HepG2 (cell line): ENCODE measurements around the gene ZNF683. TPM values are rescaled to one million over a fixed set of nuclear protein-coding genes. Genes with fewer than 3 reads are reported as not detected.

ENCODE experiments used
- ATF7 ChIP-seq, 2 experiments: fragments of 450-650 bp in 1 of 2; sonication (generic) in 1 of 2; formaldehyde crosslinking in 1 of 2; IDR thresholded peaks; 2 replicates each; pipeline versions ENCODE4 v1.4.0 to v1.6.1; 2016 to 2020; ENCODE audit warnings: antibody characterized with exemption in 1 of 2, mild to moderate bottlenecking in 1 of 2, missing genetic modification reagents in 1 of 2
- HMG20B ChIP-seq: conservative IDR thresholded peaks from 2 replicates; pipeline ENCODE4 v1.6.1; 2016; ENCODE audit warnings: missing genetic modification reagents, missing compliant biosample characterization
- HMGA1 ChIP-seq: sonication (generic); formaldehyde crosslinking; conservative IDR thresholded peaks from 2 replicates; pipeline ENCODE4 v1.4.0; 2020; ENCODE audit warnings: missing genetic modification reagents
- HNRNPL ChIP-seq: fragments of 200-400 bp; formaldehyde crosslinking; IDR thresholded peaks from 2 replicates; pipeline ENCODE4 v1.6.1; 2017; ENCODE audit warnings: mild to moderate bottlenecking, low read depth, low read length
- KDM2A ChIP-seq: sonication (generic); formaldehyde crosslinking; IDR thresholded peaks from 2 replicates; pipeline ENCODE4 v1.4.0; 2020; ENCODE audit warnings: low read depth, missing genetic modification reagents, borderline replicate concordance
- NFATC3 ChIP-seq: sonication (generic); formaldehyde crosslinking; IDR thresholded peaks from 2 replicates; pipeline ENCODE4 v1.5.1; 2020; ENCODE audit warnings: mild to moderate bottlenecking, missing genetic modification reagents
- PAX8 ChIP-seq: sonication (generic); formaldehyde crosslinking; IDR thresholded peaks from 2 replicates; pipeline ENCODE4 v1.8.0; 2022; ENCODE audit warnings: mild to moderate bottlenecking, missing genetic modification reagents, borderline replicate concordance
- PITX1 ChIP-seq: sonication (generic); formaldehyde crosslinking; IDR thresholded peaks from 2 replicates; pipeline ENCODE4 v1.5.1; 2020; ENCODE audit warnings: mild to moderate bottlenecking, missing genetic modification reagents
- PRPF4 ChIP-seq: fragments of 200-400 bp; formaldehyde crosslinking; IDR thresholded peaks from 2 replicates; pipeline ENCODE4 v1.6.1; 2016; ENCODE audit warnings: low read length, low read depth; ENCODE audit not compliant: poor library complexity, severe bottlenecking
- SYNCRIP ChIP-seq: fragments of 200-400 bp; formaldehyde crosslinking; IDR thresholded peaks from 2 replicates; pipeline ENCODE4 v1.6.1; 2018; ENCODE audit warnings: mild to moderate bottlenecking, low read depth, low read length; ENCODE audit not compliant: insufficient read depth
- ZBTB3 ChIP-seq: sonication (generic); formaldehyde crosslinking; IDR thresholded peaks from 2 replicates; pipeline ENCODE4 v1.4.0; 2020; ENCODE audit warnings: low read depth, mild to moderate bottlenecking, moderate library complexity, missing genetic modification reagents, borderline replicate concordance
- ZNF24 ChIP-seq: fragments of 450-650 bp; IDR thresholded peaks from 2 replicates; pipeline ENCODE4 v1.6.1; 2017; ENCODE audit warnings: antibody characterized with exemption, mild to moderate bottlenecking
- ZNF484 ChIP-seq: sonication (generic); formaldehyde crosslinking; IDR thresholded peaks from 2 replicates; pipeline ENCODE4 v1.5.1; 2020; ENCODE audit warnings: mild to moderate bottlenecking, low read depth, missing genetic modification reagents, borderline replicate concordance
- ZNF549 ChIP-seq: sonication (generic); formaldehyde crosslinking; IDR thresholded peaks from 2 replicates; pipeline ENCODE4 v1.5.0; 2020; ENCODE audit warnings: missing genetic modification reagents
- ZNF841 ChIP-seq: sonication (generic); formaldehyde crosslinking; IDR thresholded peaks from 2 replicates; pipeline ENCODE4 v1.8.1; 2023; ENCODE audit warnings: missing genetic modification reagents, borderline replicate concordance
- ZZZ3 ChIP-seq: sonication (generic); formaldehyde crosslinking; IDR thresholded peaks from 2 replicates; pipeline ENCODE4 v1.4.0; 2020; ENCODE audit warnings: missing genetic modification reagents, mild to moderate bottlenecking, borderline replicate concordance
- polyA plus RNA-seq, 8 experiments: library from polyadenylated mRNA; depleted of rRNA in 3 of 8; stranded (reverse) in 7 of 8; unstranded in 1 of 8; fragments of >200 nt; fragmentation: Illumina TruSeq in 4 of 8; extraction: Trizol in 4 of 8; gene quantifications; 2 replicates each; pipeline versions ENCODE4 v1.2.1 to v1.2.3, GENCODE V29; 2011 to 2016; ENCODE audit warnings: low read depth in 4 of 8, missing spikeins in 1 of 8, mixed read lengths in 1 of 8; ENCODE audit not compliant: insufficient read depth in 1 of 8
- total RNA-seq, 5 experiments: library from RNA; depleted of rRNA; stranded (reverse); fragments of >200 nt; fragmentation: Illumina TruSeq; extraction: Trizol; gene quantifications; 2 replicates each; pipeline ENCODE4 v1.2.3, GENCODE V29; 2016; ENCODE audit warnings: low read depth in 1 of 5
- TF ChIP-seq, protein P1 (sequence below): sonication (generic); formaldehyde crosslinking; IDR thresholded peaks from 2 replicates; pipeline ENCODE4 v1.8.0; 2022; ENCODE audit warnings: low read depth, missing genetic modification reagents
- TF ChIP-seq, protein P2 (sequence below): sonication (generic); formaldehyde crosslinking; IDR thresholded peaks from 2 replicates; pipeline ENCODE4 v1.9.0; 2021; ENCODE audit warnings: mild to moderate bottlenecking, missing genetic modification reagents
- TF ChIP-seq, protein P3 (sequence below): IDR thresholded peaks from 2 replicates; pipeline ENCODE4 v1.6.1; 2016
- TF ChIP-seq, protein P4 (sequence below): sonication (generic); formaldehyde crosslinking; IDR thresholded peaks from 2 replicates; pipeline ENCODE4 v1.9.0; 2021; ENCODE audit warnings: missing genetic modification reagents, borderline replicate concordance

Gene ZNF683
- total and polyA plus RNA-seq, 2 of the 13 experiments (the other 11 are each of a cell fraction or from before 2014, with no cell fraction given), result not detected

DNA sequence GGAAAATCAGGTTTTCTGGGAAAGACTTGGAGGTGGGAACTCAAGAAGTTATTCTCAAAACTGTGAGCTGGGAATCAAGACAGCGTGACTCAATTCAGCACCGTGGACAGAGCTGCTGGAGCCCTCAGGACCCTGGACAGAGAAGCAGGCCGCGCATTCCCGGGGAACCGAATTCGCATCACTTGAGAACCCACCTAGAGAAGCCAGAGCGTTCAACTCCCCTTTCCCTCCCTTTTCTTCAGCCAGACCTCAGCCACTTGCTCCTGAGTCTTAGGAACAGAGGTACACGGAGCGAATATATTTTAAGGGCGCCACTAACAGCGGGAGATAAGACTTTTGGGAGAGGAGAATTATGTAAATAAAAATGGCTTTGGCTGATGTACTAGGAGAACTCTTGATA, 36.1 kb upstream of the ZNF683 start (continued):
- no peak for TF ChIP-seq ATF7 (IDR thresholded peaks at IDR 0.05)
- peak; percentile 91 for TF ChIP-seq ATF7 (CRISPR knock-in tag; IDR thresholded peaks at IDR 0.05)
- TF ChIP-seq ZNF549, result peak; percentile 98
- no peak for TF ChIP-seq HMGA1 (CRISPR knock-in tag)
- TF ChIP-seq ZZZ3, result peak; percentile 96
- TF ChIP-seq NFATC3, result peak; percentile 100
- peak; percentile 99 for TF ChIP-seq ZNF841 (CRISPR knock-in tag)
- no peak for TF ChIP-seq SYNCRIP
- TF ChIP-seq PITX1 (CRISPR knock-in tag), result peak; percentile 98
- TF ChIP-seq, protein P1, sequence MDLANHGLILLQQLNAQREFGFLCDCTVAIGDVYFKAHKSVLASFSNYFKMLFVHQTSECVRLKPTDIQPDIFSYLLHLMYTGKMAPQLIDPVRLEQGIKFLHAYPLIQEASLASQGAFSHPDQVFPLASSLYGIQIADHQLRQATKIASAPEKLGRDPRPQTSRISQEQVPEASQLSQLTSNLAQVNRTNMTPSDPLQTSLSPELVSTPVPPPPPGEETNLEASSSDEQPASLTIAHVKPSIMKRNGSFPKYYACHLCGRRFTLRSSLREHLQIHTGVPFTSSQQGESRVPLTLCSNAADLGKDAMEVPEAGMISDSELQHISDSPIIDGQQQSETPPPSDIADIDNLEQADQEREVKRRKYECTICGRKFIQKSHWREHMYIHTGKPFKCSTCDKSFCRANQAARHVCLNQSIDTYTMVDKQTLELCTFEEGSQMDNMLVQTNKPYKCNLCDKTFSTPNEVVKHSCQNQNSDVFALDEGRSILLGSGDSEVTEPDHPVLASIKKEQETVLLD (CRISPR knock-in tag), result peak; percentile 97
- TF ChIP-seq PAX8 (CRISPR knock-in tag), result peak; percentile 100
- no peak for TF ChIP-seq PRPF4
- TF ChIP-seq KDM2A (CRISPR knock-in tag), result peak; percentile 100
- TF ChIP-seq, protein P2, sequence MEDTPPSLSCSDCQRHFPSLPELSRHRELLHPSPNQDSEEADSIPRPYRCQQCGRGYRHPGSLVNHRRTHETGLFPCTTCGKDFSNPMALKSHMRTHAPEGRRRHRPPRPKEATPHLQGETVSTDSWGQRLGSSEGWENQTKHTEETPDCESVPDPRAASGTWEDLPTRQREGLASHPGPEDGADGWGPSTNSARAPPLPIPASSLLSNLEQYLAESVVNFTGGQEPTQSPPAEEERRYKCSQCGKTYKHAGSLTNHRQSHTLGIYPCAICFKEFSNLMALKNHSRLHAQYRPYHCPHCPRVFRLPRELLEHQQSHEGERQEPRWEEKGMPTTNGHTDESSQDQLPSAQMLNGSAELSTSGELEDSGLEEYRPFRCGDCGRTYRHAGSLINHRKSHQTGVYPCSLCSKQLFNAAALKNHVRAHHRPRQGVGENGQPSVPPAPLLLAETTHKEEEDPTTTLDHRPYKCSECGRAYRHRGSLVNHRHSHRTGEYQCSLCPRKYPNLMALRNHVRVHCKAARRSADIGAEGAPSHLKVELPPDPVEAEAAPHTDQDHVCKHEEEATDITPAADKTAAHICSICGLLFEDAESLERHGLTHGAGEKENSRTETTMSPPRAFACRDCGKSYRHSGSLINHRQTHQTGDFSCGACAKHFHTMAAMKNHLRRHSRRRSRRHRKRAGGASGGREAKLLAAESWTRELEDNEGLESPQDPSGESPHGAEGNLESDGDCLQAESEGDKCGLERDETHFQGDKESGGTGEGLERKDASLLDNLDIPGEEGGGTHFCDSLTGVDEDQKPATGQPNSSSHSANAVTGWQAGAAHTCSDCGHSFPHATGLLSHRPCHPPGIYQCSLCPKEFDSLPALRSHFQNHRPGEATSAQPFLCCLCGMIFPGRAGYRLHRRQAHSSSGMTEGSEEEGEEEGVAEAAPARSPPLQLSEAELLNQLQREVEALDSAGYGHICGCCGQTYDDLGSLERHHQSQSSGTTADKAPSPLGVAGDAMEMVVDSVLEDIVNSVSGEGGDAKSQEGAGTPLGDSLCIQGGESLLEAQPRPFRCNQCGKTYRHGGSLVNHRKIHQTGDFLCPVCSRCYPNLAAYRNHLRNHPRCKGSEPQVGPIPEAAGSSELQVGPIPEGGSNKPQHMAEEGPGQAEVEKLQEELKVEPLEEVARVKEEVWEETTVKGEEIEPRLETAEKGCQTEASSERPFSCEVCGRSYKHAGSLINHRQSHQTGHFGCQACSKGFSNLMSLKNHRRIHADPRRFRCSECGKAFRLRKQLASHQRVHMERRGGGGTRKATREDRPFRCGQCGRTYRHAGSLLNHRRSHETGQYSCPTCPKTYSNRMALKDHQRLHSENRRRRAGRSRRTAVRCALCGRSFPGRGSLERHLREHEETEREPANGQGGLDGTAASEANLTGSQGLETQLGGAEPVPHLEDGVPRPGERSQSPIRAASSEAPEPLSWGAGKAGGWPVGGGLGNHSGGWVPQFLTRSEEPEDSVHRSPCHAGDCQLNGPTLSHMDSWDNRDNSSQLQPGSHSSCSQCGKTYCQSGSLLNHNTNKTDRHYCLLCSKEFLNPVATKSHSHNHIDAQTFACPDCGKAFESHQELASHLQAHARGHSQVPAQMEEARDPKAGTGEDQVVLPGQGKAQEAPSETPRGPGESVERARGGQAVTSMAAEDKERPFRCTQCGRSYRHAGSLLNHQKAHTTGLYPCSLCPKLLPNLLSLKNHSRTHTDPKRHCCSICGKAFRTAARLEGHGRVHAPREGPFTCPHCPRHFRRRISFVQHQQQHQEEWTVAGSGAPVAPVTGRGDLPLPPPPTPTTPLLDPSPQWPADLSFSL (CRISPR knock-in tag), result peak; percentile 93
- peak; percentile 99 for TF ChIP-seq ZBTB3
- TF ChIP-seq, protein P3, sequence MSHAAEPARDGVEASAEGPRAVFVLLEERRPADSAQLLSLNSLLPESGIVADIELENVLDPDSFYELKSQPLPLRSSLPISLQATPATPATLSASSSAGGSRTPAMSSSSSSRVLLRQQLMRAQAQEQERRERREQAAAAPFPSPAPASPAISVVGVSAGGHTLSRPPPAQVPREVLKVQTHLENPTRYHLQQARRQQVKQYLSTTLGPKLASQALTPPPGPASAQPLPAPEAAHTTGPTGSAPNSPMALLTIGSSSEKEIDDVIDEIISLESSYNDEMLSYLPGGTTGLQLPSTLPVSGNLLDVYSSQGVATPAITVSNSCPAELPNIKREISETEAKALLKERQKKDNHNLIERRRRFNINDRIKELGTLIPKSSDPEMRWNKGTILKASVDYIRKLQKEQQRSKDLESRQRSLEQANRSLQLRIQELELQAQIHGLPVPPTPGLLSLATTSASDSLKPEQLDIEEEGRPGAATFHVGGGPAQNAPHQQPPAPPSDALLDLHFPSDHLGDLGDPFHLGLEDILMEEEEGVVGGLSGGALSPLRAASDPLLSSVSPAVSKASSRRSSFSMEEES (CRISPR knock-in tag), result peak; percentile 100
- peak; percentile 100 for TF ChIP-seq HMG20B (CRISPR knock-in tag)
- TF ChIP-seq, protein P4, sequence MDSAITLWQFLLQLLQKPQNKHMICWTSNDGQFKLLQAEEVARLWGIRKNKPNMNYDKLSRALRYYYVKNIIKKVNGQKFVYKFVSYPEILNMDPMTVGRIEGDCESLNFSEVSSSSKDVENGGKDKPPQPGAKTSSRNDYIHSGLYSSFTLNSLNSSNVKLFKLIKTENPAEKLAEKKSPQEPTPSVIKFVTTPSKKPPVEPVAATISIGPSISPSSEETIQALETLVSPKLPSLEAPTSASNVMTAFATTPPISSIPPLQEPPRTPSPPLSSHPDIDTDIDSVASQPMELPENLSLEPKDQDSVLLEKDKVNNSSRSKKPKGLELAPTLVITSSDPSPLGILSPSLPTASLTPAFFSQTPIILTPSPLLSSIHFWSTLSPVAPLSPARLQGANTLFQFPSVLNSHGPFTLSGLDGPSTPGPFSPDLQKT (CRISPR knock-in tag), result peak; percentile 99; the same call in 1 of the 2 replicates
- 0 out of 2 replicates have a peak, but pooled peaks have one; percentile 40 for TF ChIP-seq ZNF24
- no peak for TF ChIP-seq HNRNPL
- peak; percentile 99; the same call in 1 of the 2 replicates for TF ChIP-seq ZNF484 (CRISPR knock-in tag)
